Tibial nerve (tissue), 4 donors: ENCODE measurements around the gene PXDN. TPM values are rescaled to one million over a fixed set of nuclear protein-coding genes. Genes with fewer than 3 reads are reported as not detected.
"Not testable (repeated sequence)": the region's sequence is repeated elsewhere in the genome, so short reads cannot be mapped to it uniquely, and the experiment has no call there.

Experiments
- DNase-seq, 2 donors: peaks; one replicate each; pipeline ENCODE4 v3.0.0-alpha.2; 2019; ENCODE audit warnings: low spot score in 2 of 2
- H3K27ac ChIP-seq, 4 donors: fragments of 200-600 bp; sonication (generic) in 3 of 4; one replicate each; pipeline ENCODE4 v1.5.1; 2017 to 2019; ENCODE audit warnings: mild to moderate bottlenecking in 1 of 4
- H3K27me3 ChIP-seq, 2 donors: fragments of 200-600 bp; sonication (generic) in 1 of 2; one replicate each; pipeline versions ENCODE4 v1.5.1 to v1.6.0; 2017 to 2019
- H3K36me3 ChIP-seq, 3 donors: fragments of 200-600 bp; sonication (generic); one replicate each; pipeline ENCODE4 v1.5.1; 2018 to 2019
- H3K4me1 ChIP-seq, 4 donors: fragments of 200-600 bp; sonication (generic) in 3 of 4; one replicate each; pipeline ENCODE4 v1.5.1; 2017 to 2019
- H3K4me3 ChIP-seq, 4 donors: fragments of 200-600 bp; sonication (generic) in 3 of 4; one replicate each; pipeline ENCODE4 v1.5.1; 2017 to 2019; ENCODE audit warnings: mild to moderate bottlenecking in 1 of 4, moderate library complexity in 1 of 4
- H3K9me3 ChIP-seq, 4 donors: fragments of 200-600 bp; sonication (generic) in 3 of 4; one replicate each; pipeline ENCODE4 v1.5.1; 2017 to 2019
- EP300 ChIP-seq, 2 donors: sonication (generic); formaldehyde crosslinking; IDR thresholded peaks; one replicate each; pipeline ENCODE4 v1.6.1; 2017; ENCODE audit warnings: antibody characterized with exemption in 2 of 2, mild to moderate bottlenecking in 1 of 2
- POLR2A ChIP-seq, 2 donors: fragments of 450-650 bp; IDR thresholded peaks; one replicate each; pipeline ENCODE4 v1.6.1; 2017; ENCODE audit warnings: antibody characterized with exemption in 2 of 2, mild to moderate bottlenecking in 2 of 2, moderate library complexity in 2 of 2
- WGBS, 2 donors: methylation state at CpG; one replicate each; pipeline ENCODE4 v1.1.5; 2018; 5-methylcytosine and 5-hydroxymethylcytosine counted together
- total RNA-seq, 4 donors: library from RNA; depleted of rRNA; stranded (reverse); fragments of >200 nt; gene quantifications; one replicate each; pipeline ENCODE4 v1.1.0, GENCODE V29; 2016
- TF ChIP-seq, protein P1 (sequence below), 5 experiments: fragments of 200-600 bp in 3 of 5; fragments of 450-650 bp in 2 of 5; sonication (generic) in 3 of 5; IDR thresholded peaks; one replicate each; pipeline ENCODE4 v1.5.1; 2016 to 2019; ENCODE audit warnings: antibody characterized with exemption in 5 of 5, mild to moderate bottlenecking in 3 of 5, moderate library complexity in 2 of 5

The PXDN gene
- total RNA-seq, 4 donors from 2014 or later: 40.4 to 72.6 (median 52.4) TPM

DNA sequence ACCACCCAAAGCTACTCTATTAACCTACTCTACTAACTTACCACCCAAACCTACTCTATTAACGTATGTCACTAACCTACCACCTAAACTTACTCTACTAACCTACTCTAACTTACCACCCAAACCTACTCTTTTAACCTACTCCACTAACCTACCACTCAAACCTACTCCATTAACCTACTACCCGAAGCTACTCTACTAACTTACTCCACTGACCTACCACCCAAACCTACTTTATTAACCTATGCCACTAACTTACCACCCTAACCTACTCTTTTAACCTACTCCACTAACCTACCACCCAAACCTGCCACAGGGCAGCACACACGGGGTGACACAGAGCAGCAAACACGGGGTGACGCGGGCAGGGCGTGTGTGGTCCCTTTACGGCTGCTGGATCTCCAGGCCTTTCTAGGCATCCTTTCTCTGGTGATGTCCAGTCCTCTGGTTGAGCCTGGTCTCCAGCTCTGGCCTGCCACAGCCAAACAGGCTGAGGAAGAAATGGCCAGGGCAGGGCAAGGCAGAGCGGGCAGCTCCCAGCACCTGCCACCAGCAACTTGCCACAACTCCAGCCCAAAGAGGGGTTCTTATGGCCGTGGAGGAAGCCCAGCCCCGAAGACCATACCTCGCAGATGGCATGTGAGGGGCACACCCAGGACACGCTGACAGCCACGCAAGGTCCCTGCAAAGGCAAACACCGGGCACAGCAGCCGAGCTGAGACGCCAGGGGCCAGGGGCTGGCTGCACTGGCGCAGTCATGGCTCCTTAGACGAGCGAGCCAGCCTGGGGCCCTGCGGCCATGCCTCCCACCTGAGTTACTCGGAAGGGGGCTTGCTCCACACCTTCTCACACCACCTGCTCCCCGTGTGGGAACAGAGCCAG is 25.7 kb downstream of the PXDN start:
- no peak for DNase-seq
- 94 to 95% methylated on average over 17 to 23 of the region's 23 CpGs for WGBS, 2 donors

DNA sequence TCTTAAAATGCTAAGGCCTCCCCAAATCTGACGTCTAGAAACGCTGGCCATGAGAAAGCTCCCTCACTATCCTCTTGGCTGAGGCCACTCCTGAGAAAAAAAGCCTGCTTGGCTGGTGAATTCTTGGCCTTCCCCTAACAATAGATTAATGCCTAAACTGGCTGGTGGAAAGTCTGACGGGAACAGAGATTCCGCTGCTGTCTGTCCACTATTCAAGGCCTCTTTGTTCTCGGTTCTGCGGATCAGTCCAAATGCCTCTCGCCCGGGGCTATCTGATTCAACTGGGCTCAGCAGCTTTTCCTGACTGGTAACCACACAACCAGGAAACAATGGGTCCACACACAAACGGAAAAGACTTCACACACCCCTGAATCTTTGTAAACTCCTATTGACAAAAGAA is 27.2 kb downstream of the PXDN start:
- Histone ChIP-seq H3K4me3 (no peak overlapping the region), H3K27me3 (no peaks in the 10 kb centered on the region), H3K36me3 (no peaks in the 10 kb centered on the region), H3K4me1 (peaks cover 0 to 83% (median 30%) of the 10 kb centered on the region in 4 donors), H3K27ac (peak overlapping the region in 3 of 4 donors; percentile 5 to 71 (median 26)), H3K9me3 (no peaks in the 10 kb centered on the region)
- TF ChIP-seq EP300 (IDR thresholded peaks at IDR 0.05) (peak in 1 of 2 donors; percentile 48), POLR2A (IDR thresholded peaks at IDR 0.05) (no peak)
- TF ChIP-seq, protein P1, sequence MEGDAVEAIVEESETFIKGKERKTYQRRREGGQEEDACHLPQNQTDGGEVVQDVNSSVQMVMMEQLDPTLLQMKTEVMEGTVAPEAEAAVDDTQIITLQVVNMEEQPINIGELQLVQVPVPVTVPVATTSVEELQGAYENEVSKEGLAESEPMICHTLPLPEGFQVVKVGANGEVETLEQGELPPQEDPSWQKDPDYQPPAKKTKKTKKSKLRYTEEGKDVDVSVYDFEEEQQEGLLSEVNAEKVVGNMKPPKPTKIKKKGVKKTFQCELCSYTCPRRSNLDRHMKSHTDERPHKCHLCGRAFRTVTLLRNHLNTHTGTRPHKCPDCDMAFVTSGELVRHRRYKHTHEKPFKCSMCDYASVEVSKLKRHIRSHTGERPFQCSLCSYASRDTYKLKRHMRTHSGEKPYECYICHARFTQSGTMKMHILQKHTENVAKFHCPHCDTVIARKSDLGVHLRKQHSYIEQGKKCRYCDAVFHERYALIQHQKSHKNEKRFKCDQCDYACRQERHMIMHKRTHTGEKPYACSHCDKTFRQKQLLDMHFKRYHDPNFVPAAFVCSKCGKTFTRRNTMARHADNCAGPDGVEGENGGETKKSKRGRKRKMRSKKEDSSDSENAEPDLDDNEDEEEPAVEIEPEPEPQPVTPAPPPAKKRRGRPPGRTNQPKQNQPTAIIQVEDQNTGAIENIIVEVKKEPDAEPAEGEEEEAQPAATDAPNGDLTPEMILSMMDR (IDR thresholded peaks at IDR 0.05): no peak
- 40 to 48% methylated on average over 9 of the region's 9 CpGs for WGBS, 2 donors
- DNase-seq: no peak

More for the DNA sequence above, 25.7 kb downstream of the PXDN start:
- TF ChIP-seq EP300 (IDR thresholded peaks at IDR 0.05): no peak
- TF ChIP-seq, protein P1 (IDR thresholded peaks at IDR 0.05): no peak
- no peak for TF ChIP-seq POLR2A (IDR thresholded peaks at IDR 0.05)
- no peak overlapping the region for H3K4me3 ChIP-seq
- no peaks in the 10 kb centered on the region for H3K27me3 ChIP-seq
- H3K27ac ChIP-seq: peak overlapping the region in 1 of 4 donors; percentile 42
- no peaks in the 10 kb centered on the region for H3K36me3 ChIP-seq
- no peaks in the 10 kb centered on the region for H3K9me3 ChIP-seq
- H3K4me1 ChIP-seq: peaks cover 0 to 78% (median 28%) of the 10 kb centered on the region in 4 donors

DNA sequence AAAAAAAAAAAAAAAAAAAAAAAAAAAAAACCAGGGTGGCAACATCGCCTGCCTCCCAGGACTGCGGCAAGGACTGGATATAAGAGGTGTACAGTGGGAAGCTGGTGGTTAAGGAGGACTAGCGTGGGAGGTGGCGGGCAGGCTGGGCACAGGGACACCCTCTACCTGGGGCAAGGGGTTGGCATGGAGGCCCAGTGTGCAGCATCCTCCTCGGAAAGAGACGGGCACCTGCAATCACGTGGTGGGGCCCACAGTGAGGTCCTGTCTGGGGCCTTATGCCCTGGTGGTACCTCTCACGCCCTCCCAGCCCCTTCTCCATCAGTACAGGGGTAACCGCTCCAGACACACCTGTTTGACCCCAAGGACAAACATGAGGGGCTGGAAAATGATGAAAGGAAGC is 27.9 kb downstream of the PXDN start:
- Histone ChIP-seq H3K9me3 (no peaks in the 10 kb centered on the region), H3K36me3 (no peaks in the 10 kb centered on the region), H3K4me3 (no peak overlapping the region), H3K27ac (peak overlapping the region in 3 of 4 donors; percentile 5 to 71 (median 26)), H3K27me3 (no peaks in the 10 kb centered on the region), H3K4me1 (peaks cover 0 to 85% (median 29%) of the 10 kb centered on the region in 4 donors)
- TF ChIP-seq, protein P1 (IDR thresholded peaks at IDR 0.05): no peak
- TF ChIP-seq POLR2A (IDR thresholded peaks at IDR 0.05) (no peak), EP300 (IDR thresholded peaks at IDR 0.05) (no peak)
- no peak for DNase-seq
- 89 to 90% methylated on average over 9 of the region's 9 CpGs for WGBS, 2 donors

DNA sequence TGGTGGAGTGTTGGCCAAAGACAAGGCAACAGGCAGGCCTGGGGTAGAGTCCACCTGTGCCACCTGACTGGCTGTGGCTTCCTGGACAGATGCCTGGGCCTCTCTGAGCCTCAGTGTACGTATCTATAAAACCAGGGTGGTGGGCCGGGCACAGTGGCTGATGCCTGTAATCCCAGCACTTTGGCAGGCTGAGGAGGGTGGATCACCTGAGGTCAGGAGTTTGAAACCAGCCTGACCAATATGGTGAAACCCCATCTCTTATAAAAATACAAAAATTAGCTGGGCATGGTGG is 28.4 kb downstream of the PXDN start:
- H3K4me3 ChIP-seq, H3K27me3 ChIP-seq, H3K36me3 ChIP-seq, DNase-seq, H3K9me3 ChIP-seq: not testable (repeated sequence)
- Histone ChIP-seq H3K27ac (peak overlapping the region in 1 of 4 donors; percentile 49), H3K4me1 (peaks cover 0 to 81% (median 26%) of the 10 kb centered on the region in 4 donors)
- WGBS, 2 donors: 89 to 96% methylated on average over 2 of the region's 2 CpGs

DNA sequence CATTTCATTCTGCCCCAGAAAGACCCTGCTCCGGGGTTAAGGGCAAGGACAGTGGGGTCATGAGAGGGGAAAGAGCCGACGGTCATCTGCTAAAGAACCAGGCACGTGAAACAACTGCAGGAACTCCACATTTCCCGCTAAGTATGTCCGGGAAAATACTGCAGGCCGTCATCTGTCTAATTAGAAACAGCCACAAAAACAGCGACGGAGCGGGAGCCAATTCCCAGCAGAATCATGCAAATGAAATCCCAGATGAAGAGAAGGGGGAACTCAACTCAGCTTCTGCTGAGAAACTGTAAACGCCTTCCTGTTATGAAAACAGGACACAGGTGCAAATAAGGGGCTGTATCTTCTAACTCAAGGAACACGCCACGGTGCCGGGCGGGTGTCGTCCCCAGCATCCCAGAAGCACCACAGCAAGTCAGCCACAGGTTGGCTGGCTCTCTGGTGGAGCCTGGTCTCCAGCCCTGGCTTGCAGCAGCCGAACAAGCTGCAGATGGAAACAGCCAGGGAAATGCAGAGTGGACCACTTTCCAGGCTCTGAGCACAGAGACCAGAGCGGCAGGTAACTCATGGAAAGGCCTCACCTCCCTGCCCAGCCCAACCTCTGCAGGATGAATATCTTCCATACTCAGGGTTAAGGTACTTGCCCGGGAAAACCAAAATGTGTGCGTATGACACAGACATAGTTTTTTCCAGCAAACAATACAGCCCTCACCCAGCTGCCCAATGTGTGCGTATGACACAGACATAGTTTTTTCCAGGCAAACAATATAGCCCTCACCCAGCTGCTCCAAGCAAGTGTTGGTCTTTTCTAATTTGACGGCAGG is 28.9 kb downstream of the PXDN start:
- Histone ChIP-seq H3K27ac (peak overlapping the region in 2 of 4 donors; percentile 6 to 49), H3K9me3 (no peaks in the 10 kb centered on the region), H3K4me1 (peaks cover 0 to 75% (median 22%) of the 10 kb centered on the region in 4 donors), H3K4me3 (no peak overlapping the region), H3K27me3 (no peaks in the 10 kb centered on the region), H3K36me3 (no peaks in the 10 kb centered on the region)
- TF ChIP-seq EP300 (IDR thresholded peaks at IDR 0.05) (peak in 1 of 2 donors; percentile 72), POLR2A (IDR thresholded peaks at IDR 0.05) (no peak)
- TF ChIP-seq, protein P1 (IDR thresholded peaks at IDR 0.05): no peak
- WGBS, 2 donors: 50 to 52% methylated on average over 21 to 22 of the region's 22 CpGs
- DNase-seq: no peak
